ENCODE measurements around the gene HS3ST4. TPM values are rescaled to one million over a fixed set of nuclear protein-coding genes. Genes with fewer than 3 reads are reported as not detected.

Gene HS3ST4
- total RNA-seq, 2 experiments from 2014 or later, result not detected

GRCh38 chr16:25941800-25942499 is 250.2 kb downstream of the HS3ST4 start:
- H3K27me3 Mint-ChIP-seq, result peaks cover 2% of the 10 kb centered on the region
- DNase-seq, result no peak

DNA sequence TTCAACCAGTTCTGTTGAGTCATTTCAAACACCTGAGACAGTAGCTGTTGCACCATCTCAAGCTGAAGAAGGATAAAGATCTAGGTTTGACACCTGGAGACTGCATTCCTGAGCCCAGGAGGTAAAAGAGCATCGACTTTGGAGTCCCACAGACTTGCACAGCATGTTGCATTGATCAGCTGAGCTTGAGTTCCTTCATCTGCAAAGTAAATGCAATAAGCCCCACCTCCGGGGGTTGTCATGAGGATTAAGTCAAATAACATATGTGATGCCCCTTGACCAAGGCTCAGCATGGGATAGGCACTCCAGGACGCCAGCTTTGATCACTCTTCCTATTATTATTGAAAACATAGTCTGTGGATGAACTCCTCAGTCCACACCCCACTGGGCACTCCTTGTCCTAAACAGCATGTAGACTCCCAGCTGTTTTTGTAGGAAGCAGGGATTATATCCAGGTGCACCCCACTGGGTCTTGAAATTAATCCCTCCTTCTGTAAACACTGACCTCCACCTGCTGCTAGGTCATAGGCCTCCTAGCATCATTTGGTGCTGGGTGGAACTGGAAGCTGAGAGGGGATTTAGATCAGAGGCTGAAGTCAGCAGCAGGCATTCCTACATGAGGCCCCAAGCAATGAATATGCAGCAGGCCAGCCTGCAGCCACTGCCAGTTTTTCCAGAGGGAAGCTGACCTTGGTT is 259.0 kb downstream of the HS3ST4 start:
- Mint-ChIP-seq H3K9me3 (no peaks in the 10 kb centered on the region), H3K36me3 (ENCODE audit: low read depth) (no peaks in the 10 kb centered on the region), H3K4me3 (no peak overlapping the region), H3K4me1 (ENCODE audit: low read depth) (no peaks in the 10 kb centered on the region), H3K27ac (no peak overlapping the region), H3K27me3 (peaks cover 5% of the 10 kb centered on the region)
- TF ChIP-seq, protein P1, sequence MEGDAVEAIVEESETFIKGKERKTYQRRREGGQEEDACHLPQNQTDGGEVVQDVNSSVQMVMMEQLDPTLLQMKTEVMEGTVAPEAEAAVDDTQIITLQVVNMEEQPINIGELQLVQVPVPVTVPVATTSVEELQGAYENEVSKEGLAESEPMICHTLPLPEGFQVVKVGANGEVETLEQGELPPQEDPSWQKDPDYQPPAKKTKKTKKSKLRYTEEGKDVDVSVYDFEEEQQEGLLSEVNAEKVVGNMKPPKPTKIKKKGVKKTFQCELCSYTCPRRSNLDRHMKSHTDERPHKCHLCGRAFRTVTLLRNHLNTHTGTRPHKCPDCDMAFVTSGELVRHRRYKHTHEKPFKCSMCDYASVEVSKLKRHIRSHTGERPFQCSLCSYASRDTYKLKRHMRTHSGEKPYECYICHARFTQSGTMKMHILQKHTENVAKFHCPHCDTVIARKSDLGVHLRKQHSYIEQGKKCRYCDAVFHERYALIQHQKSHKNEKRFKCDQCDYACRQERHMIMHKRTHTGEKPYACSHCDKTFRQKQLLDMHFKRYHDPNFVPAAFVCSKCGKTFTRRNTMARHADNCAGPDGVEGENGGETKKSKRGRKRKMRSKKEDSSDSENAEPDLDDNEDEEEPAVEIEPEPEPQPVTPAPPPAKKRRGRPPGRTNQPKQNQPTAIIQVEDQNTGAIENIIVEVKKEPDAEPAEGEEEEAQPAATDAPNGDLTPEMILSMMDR (IDR thresholded peaks at IDR 0.05), result no peak
- intact Hi-C loops (cut with micrococcal nuclease), result no loop called here
- CTCF ChIA-PET, result no interaction called here
- POLR2A ChIA-PET, result no interaction called here
- DNase-seq (no peak), ATAC-seq (no peak)

More at GRCh38 chr16:25941800-25942499, 250.2 kb downstream of the HS3ST4 start:
- intact Hi-C loops (cut with micrococcal nuclease), result no loop called here
- no peak for ATAC-seq
- ChIA-PET CTCF (no interaction called here), POLR2A (no interaction called here)
- H3K4me3 Mint-ChIP-seq, result no peak overlapping the region
- H3K4me1 Mint-ChIP-seq (ENCODE audit: low read depth), result no peaks in the 10 kb centered on the region
- no peak overlapping the region for H3K27ac Mint-ChIP-seq
- H3K9me3 Mint-ChIP-seq, result peaks cover 8% of the 10 kb centered on the region
- no peaks in the 10 kb centered on the region for H3K36me3 Mint-ChIP-seq (ENCODE audit: low read depth)
- TF ChIP-seq, protein P1 (IDR thresholded peaks at IDR 0.05), result no peak

- CTCF ChIA-PET, result no interaction called here
- no peak for ATAC-seq
- intact Hi-C loops (cut with micrococcal nuclease), result no loop called here
These were observed 260.2 kb downstream of the HS3ST4 start for GRCh38 chr16:25951999-25952398.

GRCh38 chr16:25952983-25953382 is 261.2 kb downstream of the HS3ST4 start:
- H3K9me3 Mint-ChIP-seq, result no peaks in the 10 kb centered on the region
- ChIA-PET POLR2A (no interaction called here), CTCF (no interaction called here)
- DNase-seq, result no peak
- H3K27ac Mint-ChIP-seq, result no peak overlapping the region
- no peak overlapping the region for H3K4me3 Mint-ChIP-seq
- H3K27me3 Mint-ChIP-seq, result peaks cover 7% of the 10 kb centered on the region
- H3K4me1 Mint-ChIP-seq (ENCODE audit: low read depth), result no peaks in the 10 kb centered on the region
- H3K36me3 Mint-ChIP-seq (ENCODE audit: low read depth), result no peaks in the 10 kb centered on the region
- TF ChIP-seq, protein P1 (IDR thresholded peaks at IDR 0.05), result no peak
- ATAC-seq, result no peak
- intact Hi-C loops (cut with micrococcal nuclease), result no loop called here

More at GRCh38 chr16:25951999-25952398, 260.2 kb downstream of the HS3ST4 start:
- Mint-ChIP-seq H3K27me3 (peaks cover 5% of the 10 kb centered on the region), H3K4me3 (no peak overlapping the region), H3K27ac (no peak overlapping the region), H3K4me1 (ENCODE audit: low read depth) (no peaks in the 10 kb centered on the region), H3K9me3 (no peaks in the 10 kb centered on the region), H3K36me3 (ENCODE audit: low read depth) (no peaks in the 10 kb centered on the region)
- DNase-seq, result no peak
- TF ChIP-seq, protein P1 (IDR thresholded peaks at IDR 0.05), result no peak
- POLR2A ChIA-PET, result interaction anchor here (0.8 kb wide), 1 partner anchor 20 kb away, joined by 3 read pairs; no protein-coding TSS in a partner anchor

- Mint-ChIP-seq H3K9me3 (peaks cover 3% of the 10 kb centered on the region), H3K4me3 (no peak overlapping the region), H3K27ac (no peak overlapping the region), H3K36me3 (ENCODE audit: low read depth) (no peaks in the 10 kb centered on the region), H3K27me3 (peaks cover 10% of the 10 kb centered on the region), H3K4me1 (ENCODE audit: low read depth) (no peaks in the 10 kb centered on the region)
- CTCF ChIA-PET, result no interaction called here
- intact Hi-C loops (cut with micrococcal nuclease), result no loop called here
- ATAC-seq, result no peak
- POLR2A ChIA-PET, result no interaction called here
- no peak for DNase-seq
- TF ChIP-seq, protein P1 (IDR thresholded peaks at IDR 0.05), result no peak
These were observed 265.9 kb downstream of the HS3ST4 start for GRCh38 chr16:25957707-25958106.

All from activated CD8-positive, alpha-beta T cell treated with anti-CD3 and anti-CD28 coated beads for 36 hours (primary cell).